Endothelial cell of umbilical vein (primary cell): ENCODE results near the gene FBXO22.

ENCODE experiments used
- EZH2 ChIP-seq: IDR thresholded peaks from 2 replicates; pipeline ENCODE4 v1.6.1; 2012; ENCODE audit warnings: borderline replicate concordance, low read depth, mild to moderate bottlenecking, moderate library complexity, low read length, inconsistent platforms; ENCODE audit not compliant: severe bottlenecking
- FOS ChIP-seq: IDR thresholded peaks from 2 replicates; pipeline ENCODE4 v1.6.1; 2011; ENCODE audit warnings: mild to moderate bottlenecking, low read length, moderate library complexity, borderline replicate concordance; ENCODE audit not compliant: insufficient read depth
- GATA2 ChIP-seq: IDR thresholded peaks from 2 replicates; pipeline ENCODE4 v1.7.0; 2011; ENCODE audit warnings: low read depth, mild to moderate bottlenecking, moderate library complexity, mixed read lengths, low read length; ENCODE audit not compliant: insufficient read length, insufficient read depth
- JUN ChIP-seq: IDR thresholded peaks from 2 replicates; pipeline ENCODE4 v1.6.1; 2011; ENCODE audit warnings: borderline replicate concordance, low read depth; ENCODE audit not compliant: insufficient read length, insufficient read depth
- MYC ChIP-seq: IDR thresholded peaks from one replicate; pipeline ENCODE4 v1.6.1; 2011; ENCODE audit warnings: mild to moderate bottlenecking, low read depth, low read length
- POLR2A ChIP-seq: IDR thresholded peaks from 2 replicates; pipeline ENCODE4 v1.6.1; 2012; ENCODE audit warnings: low read depth, mild to moderate bottlenecking, control low read depth, low read length
- POLR2AphosphoS5 ChIP-seq: IDR thresholded peaks from 2 replicates; pipeline ENCODE4 v1.6.1; 2012; ENCODE audit warnings: low read depth, mild to moderate bottlenecking, control low read depth, low read length, moderate library complexity; ENCODE audit not compliant: insufficient read depth
- TF ChIP-seq, protein P1 (sequence below), 2 donors: IDR thresholded peaks; 1 replicate in 1 of 2; 2 replicates in 1 of 2; pipeline ENCODE4 v1.5.1; 2011; ENCODE audit warnings: low read length in 2 of 2, mild to moderate bottlenecking in 2 of 2, moderate library complexity in 2 of 2, control low read depth in 1 of 2, inconsistent platforms in 1 of 2, low read depth in 1 of 2; ENCODE audit not compliant: insufficient read depth in 1 of 2; ENCODE audit errors: extremely low read depth in 1 of 2
- TF ChIP-seq, protein P2 (sequence below): IDR thresholded peaks from 2 replicates; pipeline ENCODE4 v1.6.1; 2011; ENCODE audit not compliant: insufficient read depth, insufficient read length

DNA sequence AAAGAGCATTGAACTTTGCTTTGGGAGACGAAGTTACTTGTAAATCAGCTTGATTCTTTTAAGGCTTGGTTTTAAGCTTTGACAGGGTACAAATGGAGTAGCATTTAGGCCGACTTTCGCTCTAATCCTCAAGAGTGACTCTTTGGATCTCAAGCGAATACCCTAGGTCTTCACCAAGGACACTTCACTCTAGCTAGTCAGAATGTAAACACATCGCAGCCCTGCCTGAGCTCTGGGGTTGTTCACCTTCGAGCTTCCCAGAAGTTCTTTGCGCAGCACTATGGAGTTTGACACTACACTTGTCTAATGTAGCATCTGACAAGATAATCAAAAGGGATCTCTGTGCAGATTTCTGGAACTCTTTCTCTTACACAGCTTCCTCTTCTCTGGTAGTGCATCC is 86.2 kb downstream of the FBXO22 start:
- TF ChIP-seq, protein P1, sequence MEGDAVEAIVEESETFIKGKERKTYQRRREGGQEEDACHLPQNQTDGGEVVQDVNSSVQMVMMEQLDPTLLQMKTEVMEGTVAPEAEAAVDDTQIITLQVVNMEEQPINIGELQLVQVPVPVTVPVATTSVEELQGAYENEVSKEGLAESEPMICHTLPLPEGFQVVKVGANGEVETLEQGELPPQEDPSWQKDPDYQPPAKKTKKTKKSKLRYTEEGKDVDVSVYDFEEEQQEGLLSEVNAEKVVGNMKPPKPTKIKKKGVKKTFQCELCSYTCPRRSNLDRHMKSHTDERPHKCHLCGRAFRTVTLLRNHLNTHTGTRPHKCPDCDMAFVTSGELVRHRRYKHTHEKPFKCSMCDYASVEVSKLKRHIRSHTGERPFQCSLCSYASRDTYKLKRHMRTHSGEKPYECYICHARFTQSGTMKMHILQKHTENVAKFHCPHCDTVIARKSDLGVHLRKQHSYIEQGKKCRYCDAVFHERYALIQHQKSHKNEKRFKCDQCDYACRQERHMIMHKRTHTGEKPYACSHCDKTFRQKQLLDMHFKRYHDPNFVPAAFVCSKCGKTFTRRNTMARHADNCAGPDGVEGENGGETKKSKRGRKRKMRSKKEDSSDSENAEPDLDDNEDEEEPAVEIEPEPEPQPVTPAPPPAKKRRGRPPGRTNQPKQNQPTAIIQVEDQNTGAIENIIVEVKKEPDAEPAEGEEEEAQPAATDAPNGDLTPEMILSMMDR (IDR thresholded peaks at IDR 0.05; ENCODE audit: extremely low read depth in 1 of 2, insufficient read depth in 1 of 2, low read depth in 1 of 2, low read length in 2 of 2): no peak
- TF ChIP-seq EZH2 (no peak), POLR2A (no peak), GATA2 (no peak), POLR2AphosphoS5 (no peak), JUN (no peak), FOS (no peak), MYC (no peak)
- TF ChIP-seq, protein P2, sequence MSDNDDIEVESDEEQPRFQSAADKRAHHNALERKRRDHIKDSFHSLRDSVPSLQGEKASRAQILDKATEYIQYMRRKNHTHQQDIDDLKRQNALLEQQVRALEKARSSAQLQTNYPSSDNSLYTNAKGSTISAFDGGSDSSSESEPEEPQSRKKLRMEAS: no peak
